SK-N-MC (cell line): ENCODE measurements around the gene ZNF211.

Source experiments
- DNase-seq: peaks from one replicate; pipeline ENCODE4 v3.0.0-alpha.2; 2011; ENCODE audit warnings: low read depth, low spot score
- H3K27ac ChIP-seq: fragments of 200-600 bp; sonication (generic); 2 replicates; pipeline ENCODE4 v1.5.1; 2016; ENCODE audit warnings: mixed run types
- H3K36me3 ChIP-seq: fragments of 200-600 bp; sonication (generic); 2 replicates; pipeline ENCODE4 v1.6.1; 2017; ENCODE audit warnings: antibody characterized with exemption, low read length, mixed read lengths; ENCODE audit not compliant: insufficient read depth
- H3K4me3 ChIP-seq: fragments of 200-600 bp; sonication (generic); 2 replicates; pipeline ENCODE4 v1.5.1; 2016
- H3K9ac ChIP-seq: fragments of 200-600 bp; sonication (generic); 2 replicates; pipeline ENCODE4 v1.8.0; 2017; ENCODE audit warnings: mixed run types, mixed read lengths; ENCODE audit not compliant: insufficient read length
- H3K9me3 ChIP-seq: fragments of 200-600 bp; sonication (generic); 2 replicates; pipeline ENCODE4 v1.6.1; 2017; ENCODE audit warnings: low read depth, mild to moderate bottlenecking, antibody characterized with exemption, low read length, moderate library complexity, mixed read lengths
- EZH2 ChIP-seq: fragments of 200-600 bp; sonication (generic); IDR thresholded peaks from one replicate; pipeline ENCODE4 v1.6.1; 2017; ENCODE audit warnings: antibody characterized with exemption
- FOXP2 ChIP-seq: optimal IDR thresholded peaks from 2 replicates; pipeline ENCODE3; 2011; ENCODE audit warnings: mild to moderate bottlenecking, moderate library complexity; ENCODE audit not compliant: insufficient read depth; ENCODE audit errors: extremely low read length, control extremely low read depth
- POLR2AphosphoS5 ChIP-seq: IDR thresholded peaks from 2 replicates; pipeline ENCODE4 v1.6.1; 2012; ENCODE audit warnings: mild to moderate bottlenecking, low read depth, low read length, borderline replicate concordance

ZNF211 gene

GRCh38 chr19:57632987-57633831, at the start of gene ZNF211:
Gene ZNF211 (plus strand): TSS chr19:57633168. CDS start chr19:57633347, 179 bp downstream.
- Histone ChIP-seq H3K4me3 (peak within 1 kb of the TSS; percentile 88), H3K27ac (no peak within 1 kb of the TSS), H3K36me3 (peaks cover 18% of the 10 kb centered on the region), H3K9me3 (peaks cover 3% of the 10 kb centered on the region; the same call in 1 of the 2 replicates), H3K9ac (peak within 1 kb of the TSS; percentile 54)
- TF ChIP-seq POLR2AphosphoS5 (peak; percentile 57; the same call in 1 of the 2 replicates), FOXP2 (no peak), EZH2 (no peak)
- DNase-seq, result peak; percentile 67

GRCh38 chr19:57583521-57584416, 49.2 kb upstream of the ZNF211 start, which contains the start of gene ZIK1:
Gene ZIK1 (plus strand): TSS chr19:57584145. CDS start chr19:57584357, 212 bp downstream.
- DNase-seq, result no peak
- TF ChIP-seq EZH2 (no peak), POLR2AphosphoS5 (peak; percentile 15; the same call in 1 of the 2 replicates), FOXP2 (no peak)
- H3K4me3 ChIP-seq, result peak within 1 kb of the TSS; percentile 35
- no peak within 1 kb of the TSS for H3K27ac ChIP-seq
- no peak within 1 kb of the TSS for H3K9ac ChIP-seq
- no peaks in the 10 kb centered on the region for H3K36me3 ChIP-seq
- H3K9me3 ChIP-seq, result peaks cover 5% of the 10 kb centered on the region; the same call in 1 of the 2 replicates

DNA sequence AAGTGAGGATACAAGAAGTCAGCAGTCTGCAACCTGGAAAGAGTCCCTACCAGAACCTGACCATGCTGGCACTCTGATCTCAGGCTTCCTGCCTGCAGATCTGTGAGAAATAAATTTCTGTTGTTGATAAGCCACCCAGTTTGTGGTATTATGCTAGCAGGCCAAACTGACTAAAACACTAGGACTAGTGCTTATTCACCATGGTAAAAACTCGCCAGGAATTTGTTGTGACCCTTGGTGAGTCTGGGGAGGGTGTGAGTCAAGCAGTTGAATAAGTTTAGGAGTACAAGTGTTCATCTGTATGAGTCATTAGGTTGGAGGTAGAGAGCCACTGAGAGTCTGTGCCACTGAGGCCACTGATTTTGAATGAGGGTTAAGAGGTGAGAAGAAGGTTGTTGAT, 45.4 kb upstream of the ZNF211 start:
- H3K27ac ChIP-seq, result no peak overlapping the region
- H3K36me3 ChIP-seq, result no peaks in the 10 kb centered on the region
- no peaks in the 10 kb centered on the region for H3K9me3 ChIP-seq

DNA sequence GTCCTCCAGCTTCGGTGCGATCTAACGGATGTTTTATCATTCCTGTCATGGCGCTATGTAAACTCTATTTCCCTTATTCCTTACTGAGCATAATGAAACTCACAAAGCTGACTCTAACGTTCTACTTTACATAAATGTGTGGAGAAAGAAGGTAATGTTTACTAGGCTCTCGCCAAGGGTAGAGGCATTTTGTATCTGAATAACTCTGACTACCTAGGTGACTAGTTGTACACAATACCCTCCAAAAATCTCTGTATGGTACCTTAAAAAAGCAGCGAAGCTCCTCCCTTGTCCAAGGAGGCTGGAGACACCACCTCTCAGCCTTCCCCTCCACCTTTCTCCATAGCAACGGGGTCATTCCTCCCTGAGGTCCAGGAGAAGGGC, 33.6 kb upstream of the ZNF211 start:
- DNase-seq, result no peak
- TF ChIP-seq POLR2AphosphoS5 (no peak), FOXP2 (no peak), EZH2 (no peak)
- Histone ChIP-seq H3K9me3 (peaks cover 4% of the 10 kb centered on the region; the same call in 1 of the 2 replicates), H3K9ac (peak overlapping the region; percentile 86), H3K4me3 (peak overlapping the region; percentile 87), H3K27ac (no peak overlapping the region), H3K36me3 (peaks cover 7% of the 10 kb centered on the region; the same call in 1 of the 2 replicates)

More for the DNA sequence above, 45.4 kb upstream of the ZNF211 start:
- TF ChIP-seq POLR2AphosphoS5 (no peak), EZH2 (no peak), FOXP2 (no peak)
- no peak overlapping the region for H3K9ac ChIP-seq
- H3K4me3 ChIP-seq, result no peak overlapping the region
- DNase-seq, result no peak

DNA sequence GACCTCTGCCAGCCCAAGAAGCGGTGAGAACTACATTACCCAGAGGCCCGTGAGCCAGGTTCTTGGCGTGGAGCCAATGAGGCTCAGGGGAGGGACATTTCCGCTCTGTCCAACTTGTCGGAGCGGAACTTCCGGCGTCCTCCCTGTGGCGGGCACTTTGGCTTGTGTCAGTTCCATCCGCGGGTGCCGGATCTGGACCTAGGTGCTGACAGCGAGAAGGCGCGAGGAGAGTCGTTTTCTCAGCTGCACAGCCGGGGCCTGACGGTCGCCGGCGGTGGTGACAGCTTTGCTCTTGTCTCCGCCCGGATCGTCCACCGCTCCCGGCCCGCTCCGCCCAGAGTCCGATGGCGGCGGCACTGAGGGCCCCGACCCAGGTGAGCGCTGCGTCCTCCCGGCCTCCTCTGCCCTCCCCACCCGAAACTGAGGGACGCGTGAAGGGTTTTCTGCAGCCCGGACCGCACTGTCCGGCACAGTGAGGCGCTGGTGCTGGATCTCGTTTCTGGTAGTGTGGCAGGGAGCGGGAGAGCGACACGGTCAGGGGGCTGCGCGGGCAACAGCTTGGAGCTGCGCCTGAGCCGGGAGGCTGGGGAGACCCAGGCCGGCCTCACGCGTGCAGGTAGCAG, 33.1 kb upstream of the ZNF211 start, which contains the start of gene ZNF530:
ZNF530 (plus strand) TSS at position 125 of the 623 bp plus-strand sequence. CDS start 4,461 bp downstream, outside the sequence.
- no peak for DNase-seq
- Histone ChIP-seq H3K9ac (peak within 1 kb of the TSS; percentile 86), H3K27ac (no peak within 1 kb of the TSS), H3K9me3 (peaks cover 4% of the 10 kb centered on the region; the same call in 1 of the 2 replicates), H3K36me3 (peaks cover 12% of the 10 kb centered on the region; the same call in 1 of the 2 replicates), H3K4me3 (peak within 1 kb of the TSS; percentile 87)
- TF ChIP-seq EZH2 (no peak), POLR2AphosphoS5 (peak; percentile 64), FOXP2 (no peak)

DNA sequence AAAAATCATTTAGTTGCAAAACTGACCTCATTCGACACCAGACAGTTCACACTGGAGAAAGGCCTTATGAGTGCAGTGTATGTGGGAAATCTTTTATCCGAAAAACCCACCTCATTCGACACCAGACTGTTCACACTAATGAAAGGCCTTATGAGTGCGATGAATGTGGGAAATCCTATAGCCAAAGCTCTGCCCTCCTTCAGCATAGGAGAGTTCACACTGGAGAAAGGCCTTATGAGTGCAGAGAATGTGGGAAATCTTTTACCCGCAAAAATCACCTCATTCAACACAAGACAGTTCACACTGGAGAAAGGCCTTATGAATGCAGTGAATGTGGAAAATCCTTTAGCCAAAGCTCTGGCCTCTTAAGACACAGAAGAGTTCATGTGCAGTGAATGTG, 26.0 kb upstream of the ZNF211 start:
- no peak for DNase-seq
- Histone ChIP-seq H3K9me3 (peaks cover 12% of the 10 kb centered on the region), H3K4me3 (no peak overlapping the region), H3K9ac (no peak overlapping the region), H3K36me3 (peaks cover 38% of the 10 kb centered on the region), H3K27ac (no peak overlapping the region)
- no peak for TF ChIP-seq EZH2
- no peak for TF ChIP-seq FOXP2
- TF ChIP-seq POLR2AphosphoS5, result no peak

DNA sequence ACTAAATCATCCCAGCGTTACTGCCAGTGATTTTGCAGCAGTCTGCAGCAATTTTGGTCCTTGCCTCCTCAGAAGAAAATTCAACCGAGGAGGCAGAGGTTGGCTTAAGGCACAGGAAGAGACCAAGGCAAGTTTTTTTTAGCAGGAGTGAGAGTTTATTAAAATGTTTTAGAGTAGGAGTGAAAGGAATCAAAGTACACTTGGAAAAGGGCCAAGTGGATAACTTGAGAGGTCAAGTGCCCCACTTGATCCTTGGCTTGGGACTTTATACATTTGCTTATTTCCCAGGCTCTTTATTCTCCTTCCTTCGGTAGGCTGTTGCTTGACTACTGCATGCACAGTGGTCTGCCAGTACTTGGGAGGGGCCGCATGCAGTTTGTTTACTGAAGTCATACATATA, 21.9 kb upstream of the ZNF211 start:
- no peak overlapping the region for H3K4me3 ChIP-seq
- TF ChIP-seq EZH2 (no peak), FOXP2 (no peak), POLR2AphosphoS5 (no peak)
- no peak for DNase-seq
- peaks cover 20% of the 10 kb centered on the region for H3K9me3 ChIP-seq
- H3K9ac ChIP-seq, result no peak overlapping the region
- peaks cover 31% of the 10 kb centered on the region for H3K36me3 ChIP-seq
- no peak overlapping the region for H3K27ac ChIP-seq
